ENCODE results near the gene RASIP1.

The RASIP1 gene

DNA sequence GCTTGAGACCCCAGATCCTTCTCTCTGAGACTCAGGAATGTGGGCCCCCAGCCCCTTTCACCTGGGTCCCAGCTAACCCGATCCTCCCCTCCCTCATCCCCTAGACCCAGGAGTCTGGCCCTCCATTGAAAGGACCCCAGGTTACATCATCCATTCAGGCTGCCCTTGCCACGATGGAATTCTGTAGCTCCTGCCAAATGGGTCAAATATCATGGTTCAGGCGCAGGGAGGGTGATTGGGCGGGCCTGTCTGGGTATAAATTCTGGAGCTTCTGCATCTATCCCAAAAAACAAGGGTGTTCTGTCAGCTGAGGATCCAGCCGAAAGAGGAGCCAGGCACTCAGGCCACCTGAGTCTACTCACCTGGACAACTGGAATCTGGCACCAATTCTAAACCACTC is 15.4 kb upstream of the RASIP1 start:
- DNase-seq = no peak

DNA sequence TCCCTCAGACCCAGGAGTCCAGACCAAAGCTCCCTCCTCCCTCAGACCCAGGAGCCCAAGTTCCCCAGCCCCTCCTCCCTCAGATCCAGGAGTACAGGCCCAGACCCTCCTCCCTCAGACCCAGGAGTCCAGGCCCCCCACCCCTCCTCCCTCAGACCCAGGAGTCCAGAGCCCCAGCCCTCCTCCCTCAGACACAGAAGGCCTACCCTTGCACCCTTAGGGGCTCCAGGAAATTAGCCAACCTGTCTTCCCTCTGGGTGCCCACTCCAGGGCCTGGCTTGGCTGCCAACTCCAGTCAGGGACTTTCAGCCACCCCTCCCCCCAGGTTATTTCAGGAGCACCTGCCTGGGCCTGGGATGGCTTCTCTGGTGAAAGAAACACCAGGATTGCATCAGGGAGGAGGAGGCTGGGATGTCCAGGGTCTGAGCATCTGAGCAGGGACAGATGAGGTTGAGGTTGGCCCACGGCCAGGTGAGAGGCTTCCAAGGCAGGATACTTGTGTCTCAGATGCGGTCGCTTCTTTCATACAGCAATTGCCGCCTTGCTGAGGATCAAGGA is 14.8 kb upstream of the RASIP1 start, which contains the start of gene FGF21:
TSS of gene FGF21 (plus strand) at position 441 of the 558 bp plus-strand sequence. CDS start 713 bp downstream, outside the sequence.
- DNase-seq = no peak

GRCh38 chr19:48752496-48753365 is 12.3 kb upstream of the RASIP1 start, which contains the start of gene FUT1:
Gene FUT1, minus strand, starts transcription at chr19:48752641. Its CDS starts 1,360 bp downstream, at chr19:48751281.
- peak; percentile 91 for DNase-seq

DNA sequence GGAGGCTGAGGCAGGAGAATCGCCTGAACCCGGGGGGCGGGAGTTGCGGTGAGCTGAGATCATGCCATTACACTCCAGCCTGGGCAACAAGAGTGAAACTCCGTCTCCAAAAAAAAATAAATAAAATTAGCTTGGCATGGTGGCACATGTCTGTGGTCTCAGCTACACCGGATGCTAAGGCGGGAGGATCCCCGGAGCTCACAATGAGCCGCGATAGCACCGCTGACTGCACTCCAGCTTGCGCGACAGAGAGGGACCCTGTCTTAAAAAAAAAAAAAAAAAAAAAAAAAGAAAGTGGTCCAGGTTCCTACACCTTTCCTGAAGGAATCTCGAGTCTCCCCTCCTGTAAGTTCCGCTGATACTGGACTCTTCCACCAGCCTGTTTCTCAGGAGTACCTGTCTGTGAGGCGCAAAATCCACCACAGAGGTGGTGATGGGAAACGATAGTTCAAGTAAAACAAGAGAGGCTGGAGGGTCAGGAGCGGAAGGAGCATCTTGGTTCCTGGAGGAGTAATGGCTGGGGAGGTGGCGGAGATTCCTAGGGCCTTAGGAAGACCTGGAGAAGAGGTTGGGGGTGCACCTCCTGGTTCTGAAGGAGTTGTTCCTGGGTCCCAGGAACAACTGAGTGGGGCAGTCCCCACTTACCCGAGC is 11.6 kb upstream of the RASIP1 start:
- no peak for DNase-seq

DNA sequence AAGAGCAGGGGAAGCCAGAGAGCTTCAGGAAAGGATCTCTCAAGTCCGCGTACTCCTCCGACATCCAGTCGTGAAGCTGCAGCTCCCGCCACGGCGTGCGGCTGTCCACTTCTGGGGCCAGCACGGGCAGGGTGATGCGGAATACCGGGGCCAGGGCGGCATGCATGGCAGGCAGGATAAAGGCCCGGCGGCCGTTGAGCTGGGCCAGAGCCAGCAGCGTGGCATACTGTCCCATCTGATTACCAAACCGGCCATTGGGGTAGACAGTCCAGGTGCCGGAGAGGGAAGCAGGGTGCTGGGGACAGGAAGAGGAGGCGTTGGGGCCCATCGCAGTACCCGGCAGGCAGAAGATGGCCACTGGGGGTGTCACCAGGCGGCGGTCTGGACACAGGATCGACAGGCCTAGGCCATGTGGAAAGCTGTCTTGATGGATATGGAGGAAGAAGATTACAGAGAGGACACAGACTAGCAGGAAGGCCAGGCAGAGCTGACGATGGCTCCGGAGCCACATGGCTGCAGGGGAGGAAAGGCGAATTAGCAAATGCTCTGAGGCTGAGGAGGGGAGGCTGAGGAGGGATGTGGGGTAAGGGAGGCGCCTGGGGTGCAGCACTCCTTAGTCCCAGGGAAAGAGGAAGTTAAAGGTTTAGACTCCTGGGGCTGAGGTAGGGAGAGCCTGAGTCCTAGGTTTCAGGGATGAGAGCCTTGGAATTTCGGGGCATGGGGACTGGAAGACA is 10.5 kb upstream of the RASIP1 start:
- DNase-seq = no peak

GRCh38 chr19:48750351-48750750 is 9.9 kb upstream of the RASIP1 start:
- no peak for DNase-seq

- no peak for DNase-seq
Observed at GRCh38 chr19:48749571-48750198, 9.3 kb upstream of the RASIP1 start.

DNA sequence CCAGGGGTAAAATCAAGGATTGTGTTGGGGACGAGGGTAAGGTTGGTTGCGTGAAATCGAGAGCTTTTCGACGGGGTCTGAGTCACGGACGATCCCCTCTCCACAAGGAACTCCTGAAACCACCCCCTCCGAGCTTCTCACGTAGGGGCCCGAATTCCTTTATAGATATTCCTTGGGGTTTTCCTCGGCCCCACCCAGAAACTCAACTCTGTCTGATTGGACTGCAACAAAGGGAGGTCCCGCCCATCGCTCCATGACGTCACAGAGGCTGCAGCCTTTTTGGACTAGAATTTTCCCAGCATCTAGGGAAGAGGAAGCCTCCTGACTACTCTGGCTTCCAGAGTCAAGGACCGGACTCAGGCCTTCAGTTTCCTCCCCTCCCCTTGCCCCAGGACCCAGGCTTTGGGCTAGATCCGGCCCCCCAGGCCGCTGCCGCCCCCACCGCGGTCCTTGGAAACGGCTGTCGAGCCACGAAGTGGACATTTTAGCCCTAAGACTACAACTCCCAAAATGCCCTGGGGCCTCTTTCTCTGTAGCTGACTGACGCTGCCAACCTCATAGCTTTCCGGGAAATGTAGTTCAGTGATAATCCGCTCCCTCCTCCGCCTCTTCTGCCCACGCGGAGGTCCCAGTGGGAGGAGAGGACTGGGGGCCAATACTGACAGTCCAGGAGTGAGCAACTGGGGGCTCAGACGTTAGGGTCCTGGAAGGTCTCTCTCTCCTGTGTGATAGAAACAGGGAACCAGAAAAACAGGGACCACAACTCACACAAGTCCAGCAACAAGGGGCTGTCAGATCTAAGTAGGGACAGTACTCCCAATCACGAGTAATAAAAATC is 6.5 kb upstream of the RASIP1 start, which contains the start of gene IZUMO1:
TSS of gene IZUMO1 (minus strand) at position 172 of the 838 bp plus-strand sequence. CDS start 1,050 bp downstream, outside the sequence.
- DNase-seq = no peak

DNA sequence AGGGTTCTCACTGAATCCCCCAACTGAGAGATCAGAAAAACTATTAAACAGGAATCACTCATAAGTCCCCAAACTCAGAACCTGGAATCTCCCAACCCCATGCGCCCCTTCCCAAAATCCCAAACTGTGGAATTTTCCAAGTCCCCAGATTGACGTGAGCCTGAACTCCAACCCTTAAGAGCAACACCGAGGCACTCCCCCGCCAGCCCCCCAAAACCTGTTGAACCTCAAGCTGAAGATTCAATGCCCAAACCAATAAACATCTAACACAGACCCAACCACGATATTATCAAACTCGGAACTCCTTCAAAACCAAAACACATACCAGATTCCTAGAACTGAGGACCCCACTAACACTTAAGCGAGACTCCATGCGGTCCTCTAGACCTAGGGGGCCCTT is 5.7 kb upstream of the RASIP1 start:
- DNase-seq = no peak

- DNase-seq = peak; percentile 44
Observed at GRCh38 chr19:48745208-48745995, 5.0 kb upstream of the RASIP1 start.

GRCh38 chr19:48742096-48742495 is 1.7 kb upstream of the RASIP1 start:
- no peak for DNase-seq

DNA sequence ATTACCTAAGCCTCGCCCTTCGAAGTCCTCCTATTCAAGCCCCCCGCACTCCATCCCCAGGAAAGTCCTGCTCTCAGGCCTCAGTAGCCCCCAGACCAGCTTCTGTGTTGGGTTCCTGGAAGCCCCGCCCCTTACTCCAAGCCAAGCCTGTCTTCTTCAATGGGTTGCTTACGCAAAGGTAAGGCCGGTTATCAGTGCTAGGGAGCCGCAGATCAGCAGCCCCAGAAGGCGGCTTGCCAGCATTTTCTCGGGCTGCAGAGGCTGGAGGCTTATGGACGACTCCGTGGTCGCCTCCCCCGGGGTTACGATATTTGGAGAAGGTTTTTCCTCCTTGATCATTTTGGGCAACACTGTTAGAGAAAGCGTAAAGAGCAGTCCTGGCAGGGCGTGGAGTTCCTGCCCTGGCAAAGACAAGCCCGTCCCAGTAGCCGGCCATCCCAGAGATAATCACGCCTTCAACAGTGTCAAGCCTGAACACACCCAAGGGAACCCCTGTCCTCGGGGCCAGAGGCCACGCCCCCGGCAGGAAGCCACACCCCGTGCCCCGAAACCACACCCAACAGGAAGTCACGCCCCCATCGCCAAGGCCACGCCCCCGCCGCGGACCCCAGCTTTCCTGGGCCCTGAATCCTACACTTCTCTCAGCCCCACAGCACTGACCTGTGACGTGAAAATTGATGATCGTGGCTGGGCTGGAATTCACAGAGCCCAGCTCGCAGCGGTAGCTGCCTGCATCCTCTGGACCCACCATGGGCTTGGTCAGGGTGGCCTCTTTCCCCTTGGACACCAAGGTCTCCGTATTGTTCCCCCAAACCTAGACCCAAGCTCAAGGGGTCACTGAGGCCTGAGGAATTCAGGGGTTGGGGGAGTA is 954 bp upstream of the RASIP1 start:
- DNase-seq = no peak

DNA sequence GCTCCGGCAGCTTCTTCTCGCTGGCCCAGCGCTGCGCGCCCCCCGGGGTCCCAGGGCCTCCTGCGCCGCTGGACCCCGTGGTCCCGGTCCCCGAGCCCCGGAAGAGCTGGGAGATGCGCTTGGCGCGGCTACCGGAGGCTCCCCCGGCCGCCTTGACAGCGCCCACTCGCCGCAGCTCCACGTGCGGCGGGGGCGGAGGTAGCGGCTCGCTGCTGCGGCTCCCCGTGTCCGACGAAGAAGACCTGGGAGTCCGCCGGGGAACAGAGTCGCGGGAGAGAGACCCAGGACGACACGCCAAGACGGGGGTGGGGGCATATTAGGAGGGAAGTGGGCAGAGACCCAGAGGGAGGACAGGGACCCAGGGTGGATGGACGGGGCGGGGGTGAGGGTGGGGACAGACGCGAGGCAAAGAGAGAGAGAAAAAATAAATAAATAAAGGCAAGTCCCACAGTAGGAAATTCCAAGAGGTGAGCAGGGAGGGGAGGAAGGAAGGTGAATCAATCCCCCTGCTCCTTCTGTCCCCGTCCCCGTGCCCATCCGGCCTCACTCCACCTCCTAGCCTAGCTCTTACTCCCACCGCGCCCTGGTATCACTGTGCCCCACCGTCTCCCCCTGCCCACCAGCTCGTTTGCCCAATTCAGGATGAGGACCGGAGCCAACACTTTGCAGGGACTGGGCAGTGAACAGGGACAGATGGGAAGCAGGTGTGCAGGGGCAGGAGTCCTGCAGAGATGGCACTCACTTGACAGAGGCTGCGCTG is 826 bp downstream of the RASIP1 start:
- DNase-seq = no peak

DNA sequence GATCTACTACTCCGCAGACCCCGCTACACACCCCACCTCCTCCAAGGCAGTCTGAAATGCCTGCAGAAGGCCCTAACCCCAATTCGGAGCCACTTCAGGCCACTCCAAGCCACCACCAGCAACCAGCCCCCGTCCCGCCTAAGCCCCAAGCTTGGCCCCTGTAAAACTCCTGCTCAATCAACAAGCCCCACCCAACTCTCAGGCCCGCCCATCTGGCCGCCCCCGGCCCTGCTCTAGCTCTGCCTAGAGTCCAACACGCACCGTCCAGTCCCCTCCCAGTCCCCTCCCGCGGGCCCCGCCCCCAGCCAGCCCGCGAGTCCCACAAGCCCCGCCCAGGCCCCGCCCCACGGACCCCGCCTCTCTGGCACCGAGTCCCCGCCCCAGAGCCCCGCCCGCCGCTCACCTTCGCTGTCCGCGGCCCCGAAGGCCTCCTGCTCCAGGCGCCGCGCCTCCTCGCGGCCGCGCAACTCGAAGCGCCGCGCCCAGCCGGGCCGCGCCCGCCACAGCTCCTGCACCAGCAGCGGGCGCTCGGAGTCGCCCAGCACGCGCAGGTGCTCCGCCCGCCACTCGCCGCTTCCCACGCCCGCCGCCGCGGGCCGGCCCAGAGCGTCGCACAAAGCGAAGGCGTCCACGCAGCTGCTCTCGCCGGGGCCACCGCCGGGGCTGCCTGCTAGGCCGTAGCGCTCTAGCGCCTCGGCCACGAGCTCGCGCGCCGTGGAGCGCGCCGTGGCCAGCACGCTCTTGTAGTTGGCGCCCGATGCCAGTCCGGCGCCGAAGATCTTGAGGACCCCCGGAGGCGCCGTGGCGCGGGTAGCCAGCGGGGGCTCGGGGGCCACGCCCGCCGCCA is 1.6 kb downstream of the RASIP1 start:
- peak; percentile 92 for DNase-seq

- DNase-seq = no peak
Observed at GRCh38 chr19:48737360-48737998, 2.9 kb downstream of the RASIP1 start.

GRCh38 chr19:48735031-48735615 is 5.3 kb downstream of the RASIP1 start:
- DNase-seq = no peak

- DNase-seq = no peak
Observed at GRCh38 chr19:48734625-48735024, 5.8 kb downstream of the RASIP1 start.
